Measurements from ENCODE around the gene RHBDF1. TPM values are rescaled to one million over a fixed set of nuclear protein-coding genes. Genes with fewer than 3 reads are reported as not detected.

RHBDF1 gene
- total and polyA plus RNA-seq, 7 donors: 9.0 to 24.8 (median 18.3) TPM

DNA sequence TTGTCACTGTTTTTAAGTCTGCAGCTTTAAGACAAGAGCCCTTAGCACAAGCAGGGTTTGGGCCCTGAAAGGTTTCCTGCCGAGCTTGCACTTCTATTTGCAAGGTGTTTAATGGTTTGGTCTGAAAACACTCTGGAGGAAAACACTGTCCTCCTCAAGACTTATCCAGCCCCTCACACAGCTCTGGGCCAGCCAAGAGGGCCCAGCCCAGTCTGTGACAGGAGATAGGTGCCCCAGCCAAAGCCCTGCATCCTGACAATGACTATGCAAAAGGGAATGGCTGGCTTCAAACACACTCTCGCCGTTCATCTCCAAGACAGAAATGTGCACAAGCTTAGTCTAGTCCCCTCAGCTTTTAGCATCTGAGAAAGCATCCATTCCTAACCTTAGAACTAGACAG lies 32.5 kb upstream of the RHBDF1 start:
- Histone ChIP-seq H3K36me3 (ENCODE audit: insufficient read depth in 1 of 2, low read depth in 1 of 2) (peaks cover 0 to 30% of the 10 kb centered on the region in 2 donors), H3K9me3 (no peaks in the 10 kb centered on the region), H3K4me3 (no peak overlapping the region), H3K27ac (no peak overlapping the region), H3K27me3 (ENCODE audit: insufficient read depth in 3 of 3, low read length in 2 of 3) (no peaks in the 10 kb centered on the region), H3K4me1 (peaks cover 31% of the 10 kb centered on the region)
- TF ChIP-seq CTCF (IDR thresholded peaks at IDR 0.05): no peak
- 79 to 85% (median 85%) methylated on average over 3 of the region's 3 CpGs for WGBS, 3 donors
- no peak for ATAC-seq
- intact Hi-C loops (cut with DNase I): loop anchor here in 1 of 2 donors (5.0 kb wide), 1 partner anchor 257 kb away; no protein-coding TSS in a partner anchor
- DNase-seq: no peak

DNA sequence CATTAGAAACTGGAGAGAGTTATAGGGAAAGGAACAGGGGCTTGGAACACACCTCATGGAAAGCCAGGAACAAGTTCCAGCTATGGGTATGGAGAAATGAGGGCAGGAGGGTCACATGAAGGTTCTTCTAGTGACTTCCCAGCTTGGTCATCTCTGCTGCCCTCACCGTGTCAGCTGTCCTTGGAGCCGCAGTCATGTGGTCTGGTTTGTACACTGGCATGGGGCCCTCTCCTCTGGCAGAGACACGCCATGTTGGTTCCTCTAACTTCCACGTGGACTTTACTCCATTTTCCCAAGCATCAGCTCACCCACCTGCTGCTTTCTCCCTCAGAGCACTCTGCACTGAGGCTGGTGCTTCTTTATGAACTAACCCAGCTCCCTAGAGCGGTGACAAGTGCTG lies 31.9 kb upstream of the RHBDF1 start:
- 53 to 75% (median 56%) methylated on average over 5 of the region's 5 CpGs for WGBS, 3 donors
- no peaks in the 10 kb centered on the region for H3K27me3 ChIP-seq (ENCODE audit: insufficient read depth in 3 of 3, low read length in 2 of 3)
- peak overlapping the region; percentile 30 for H3K27ac ChIP-seq
- H3K36me3 ChIP-seq (ENCODE audit: insufficient read depth in 1 of 2, low read depth in 1 of 2): peaks cover 0 to 24% of the 10 kb centered on the region in 2 donors
- intact Hi-C loops (cut with DNase I): no loop called here
- no peaks in the 10 kb centered on the region for H3K9me3 ChIP-seq
- no peak overlapping the region for H3K4me3 ChIP-seq
- H3K4me1 ChIP-seq: peaks cover 33% of the 10 kb centered on the region
- DNase-seq (no peak), ATAC-seq (peak; percentile 29 to 62 (median 46))
- TF ChIP-seq CTCF (IDR thresholded peaks at IDR 0.05): no peak

DNA sequence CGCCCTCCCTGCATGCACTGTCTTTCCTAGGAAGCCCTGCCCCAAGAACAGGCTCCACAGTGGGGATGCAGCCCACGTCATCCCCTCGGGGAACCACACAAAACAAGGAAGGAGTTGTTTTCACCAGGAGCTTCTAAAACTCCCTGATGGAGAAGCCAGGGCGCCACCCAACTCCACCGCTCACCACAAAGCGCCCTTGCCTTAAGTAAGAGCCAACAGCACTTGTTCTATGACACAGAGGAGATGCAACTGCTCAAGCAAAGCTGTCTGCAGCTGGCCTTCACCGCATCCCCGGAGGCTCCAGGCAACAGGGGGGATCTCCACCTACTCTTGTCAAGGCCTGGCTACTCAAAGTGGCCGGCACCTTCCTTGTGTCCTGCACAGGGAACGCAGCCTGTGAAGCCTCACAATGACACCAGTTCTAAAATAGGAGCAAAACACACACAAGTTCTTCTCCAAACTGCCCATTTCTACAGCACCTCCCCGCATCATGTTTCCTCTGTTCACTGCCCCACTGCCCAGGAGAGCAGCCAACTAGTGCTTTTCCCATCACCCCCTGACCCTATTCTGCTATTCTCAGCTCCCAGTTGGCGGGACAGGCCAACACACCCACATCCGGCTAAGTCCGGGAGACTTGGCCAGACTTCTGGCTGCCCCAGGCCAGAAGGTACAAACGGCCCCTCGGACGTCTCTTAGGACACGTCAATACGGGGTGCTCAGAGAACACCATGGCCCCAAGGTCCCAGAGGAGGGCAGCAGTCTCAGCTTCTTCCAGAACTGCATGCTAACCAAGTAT lies 29.8 kb upstream of the RHBDF1 start:
- no peaks in the 10 kb centered on the region for H3K9me3 ChIP-seq
- peaks cover 49% of the 10 kb centered on the region for H3K4me1 ChIP-seq
- WGBS, 3 donors: 34 to 45% (median 41%) methylated on average over 19 of the region's 19 CpGs
- DNase-seq: peak; percentile 67 to 88
- no peak for TF ChIP-seq CTCF (IDR thresholded peaks at IDR 0.05)
- peak overlapping the region; percentile 9 for H3K4me3 ChIP-seq
- peak; percentile 72 to 83 (median 78) for ATAC-seq
- intact Hi-C loops (cut with DNase I): no loop called here
- peaks cover 0 to 20% of the 10 kb centered on the region in 2 donors for H3K36me3 ChIP-seq (ENCODE audit: insufficient read depth in 1 of 2, low read depth in 1 of 2)
- no peaks in the 10 kb centered on the region for H3K27me3 ChIP-seq (ENCODE audit: insufficient read depth in 3 of 3, low read length in 2 of 3)
- peak overlapping the region; percentile 73 for H3K27ac ChIP-seq

DNA sequence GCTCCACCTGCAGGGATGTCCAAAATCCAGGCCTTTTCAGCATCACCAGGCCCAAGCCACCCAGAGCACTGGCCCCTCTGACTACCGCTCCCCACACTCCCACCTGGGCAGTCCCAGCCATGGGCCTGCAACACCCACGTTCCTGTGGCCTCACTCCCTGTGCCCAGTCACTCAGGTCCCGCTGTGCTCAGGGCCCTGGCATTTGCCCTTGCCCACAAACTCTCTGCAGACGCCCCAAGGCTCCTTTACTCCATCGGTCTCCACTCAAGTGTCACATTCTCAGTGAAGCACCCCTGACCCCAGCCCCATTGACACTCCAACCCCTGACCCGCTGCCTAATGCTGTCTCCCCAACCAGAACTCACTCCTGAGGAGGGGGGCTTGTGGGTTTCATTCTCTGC lies 29.2 kb upstream of the RHBDF1 start:
- H3K4me1 ChIP-seq: peaks cover 52% of the 10 kb centered on the region
- TF ChIP-seq CTCF (IDR thresholded peaks at IDR 0.05): no peak
- 80 to 94% (median 86%) methylated on average over 6 of the region's 6 CpGs for WGBS, 3 donors

More for the DNA sequence above, 29.2 kb upstream of the RHBDF1 start:
- H3K9me3 ChIP-seq: no peaks in the 10 kb centered on the region
- H3K27me3 ChIP-seq (ENCODE audit: insufficient read depth in 3 of 3, low read length in 2 of 3): no peaks in the 10 kb centered on the region
- no peak for ATAC-seq
- peak overlapping the region; percentile 9 for H3K4me3 ChIP-seq
- peak overlapping the region; percentile 73 for H3K27ac ChIP-seq
- H3K36me3 ChIP-seq (ENCODE audit: insufficient read depth in 1 of 2, low read depth in 1 of 2): peaks cover 0 to 20% of the 10 kb centered on the region in 2 donors
- intact Hi-C loops (cut with DNase I): no loop called here
- DNase-seq: no peak

Data from psoas muscle (tissue), 8 donors.